Activated CD4-positive, alpha-beta T cell treated with anti-CD3 and anti-CD28 coated beads, Interleukin-2, amount 10 ng/mL, durations not matched to agents 24 days and 14 days (primary cell): ENCODE results near the gene CTXND1. TPM values are rescaled to one million over a fixed set of nuclear protein-coding genes. Genes with fewer than 3 reads are reported as not detected.
"Not testable (repeated sequence)": the region's sequence is repeated elsewhere in the genome, so short reads cannot be mapped to it uniquely, and the experiment has no call there.

Source experiments
- DNase-seq: peaks from one replicate; pipeline ENCODE4 v3.0.0; 2022
- H3K27ac Mint-ChIP-seq: one replicate; pipeline ENCODE4 v1.8.0; 2022; ENCODE audit warnings: mild to moderate bottlenecking, mixed read lengths
- H3K27me3 Mint-ChIP-seq: one replicate; pipeline ENCODE4 v1.8.0; 2022; ENCODE audit warnings: mixed read lengths
- H3K36me3 Mint-ChIP-seq: one replicate; pipeline ENCODE4 v1.8.0; 2022; ENCODE audit warnings: low read depth, mild to moderate bottlenecking, mixed read lengths
- H3K4me1 Mint-ChIP-seq: one replicate; pipeline ENCODE4 v1.8.0; 2021; ENCODE audit warnings: mixed read lengths
- H3K4me3 Mint-ChIP-seq: one replicate; pipeline ENCODE4 v1.8.0; 2022; ENCODE audit warnings: mild to moderate bottlenecking, moderate library complexity, mixed read lengths
- H3K9me3 Mint-ChIP-seq: one replicate; pipeline ENCODE4 v1.8.0; 2021; ENCODE audit warnings: mixed read lengths
- intact Hi-C: fragments of 100-400 bp; cut with micrococcal nuclease; formaldehyde crosslinking; loops from one replicate; pipeline ENCODE4 v1.15.1; 2023
- total RNA-seq: library from RNA; stranded (reverse); gene quantifications from 2 replicates; pipeline ENCODE4 v1.2.3, GENCODE V29; 2022

CTXND1 gene
- total RNA-seq, result not detected in 2 replicates

DNA sequence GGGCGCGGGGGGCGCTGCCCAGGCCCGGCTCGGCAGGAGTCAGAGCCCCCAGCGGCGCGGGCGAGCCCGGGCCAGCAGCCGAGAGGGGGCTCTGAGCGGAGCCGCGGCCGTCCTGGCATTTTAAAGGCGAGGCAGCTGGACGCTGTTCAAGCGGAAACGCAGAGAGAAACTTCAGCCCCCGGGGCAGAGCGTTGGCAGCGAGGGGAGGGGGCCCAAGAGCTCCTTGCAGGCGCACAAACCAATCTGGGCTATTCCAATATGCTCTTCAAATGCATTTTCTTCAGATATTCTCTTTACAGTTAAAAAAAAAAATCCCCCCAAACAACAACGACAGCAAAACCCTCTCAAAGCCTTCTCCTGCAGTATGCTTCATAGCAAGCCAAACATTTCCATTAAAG is at the start of gene CTXND1:
Gene CTXND1 (minus strand): TSS at position 93 of the 398 bp plus-strand sequence. CDS start 50,264 bp downstream, outside the sequence.
- H3K36me3 Mint-ChIP-seq, result no peaks in the 10 kb centered on the region
- peaks cover 64% of the 10 kb centered on the region for H3K27me3 Mint-ChIP-seq
- H3K9me3 Mint-ChIP-seq, result no peaks in the 10 kb centered on the region
- DNase-seq, result no peak
- no peaks in the 10 kb centered on the region for H3K4me1 Mint-ChIP-seq
- peak within 1 kb of the TSS; percentile 45 for H3K4me3 Mint-ChIP-seq
- intact Hi-C loops, result no loop called here
- no peak within 1 kb of the TSS for H3K27ac Mint-ChIP-seq

DNA sequence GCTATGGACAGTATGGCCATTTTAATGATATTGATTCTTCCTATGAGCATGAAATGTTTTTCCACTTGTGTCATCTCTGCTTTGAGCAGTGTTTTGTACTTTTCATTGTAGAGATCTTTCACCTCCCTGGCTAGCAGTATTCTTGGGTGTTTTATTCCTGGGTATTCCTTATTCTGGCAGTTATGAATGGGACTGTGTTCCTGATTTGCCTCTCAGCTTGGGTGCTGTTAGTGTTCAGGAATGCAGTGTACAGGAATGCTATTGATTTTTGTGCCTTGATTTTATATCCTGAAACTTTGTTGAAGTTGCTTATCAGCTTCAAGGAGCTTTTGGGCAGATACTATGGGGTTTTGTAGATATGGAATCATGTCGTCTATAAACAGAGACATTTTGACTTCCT is 49.5 kb upstream of the CTXND1 start:
- Mint-ChIP-seq H3K36me3 (no peaks in the 10 kb centered on the region), H3K4me1 (no peaks in the 10 kb centered on the region), H3K4me3 (no peak overlapping the region), H3K27ac (no peak overlapping the region), H3K9me3 (no peaks in the 10 kb centered on the region), H3K27me3 (peaks cover 7% of the 10 kb centered on the region)
- DNase-seq, result peak; percentile 25
- intact Hi-C loops, result no loop called here

- DNase-seq, H3K4me3 Mint-ChIP-seq, H3K27me3 Mint-ChIP-seq, H3K27ac Mint-ChIP-seq, H3K36me3 Mint-ChIP-seq, H3K9me3 Mint-ChIP-seq, H3K4me1 Mint-ChIP-seq, intact Hi-C loops: not testable (repeated sequence)
Observed at GRCh38 chr15:80295777-80296176, 43.8 kb upstream of the CTXND1 start.

DNA sequence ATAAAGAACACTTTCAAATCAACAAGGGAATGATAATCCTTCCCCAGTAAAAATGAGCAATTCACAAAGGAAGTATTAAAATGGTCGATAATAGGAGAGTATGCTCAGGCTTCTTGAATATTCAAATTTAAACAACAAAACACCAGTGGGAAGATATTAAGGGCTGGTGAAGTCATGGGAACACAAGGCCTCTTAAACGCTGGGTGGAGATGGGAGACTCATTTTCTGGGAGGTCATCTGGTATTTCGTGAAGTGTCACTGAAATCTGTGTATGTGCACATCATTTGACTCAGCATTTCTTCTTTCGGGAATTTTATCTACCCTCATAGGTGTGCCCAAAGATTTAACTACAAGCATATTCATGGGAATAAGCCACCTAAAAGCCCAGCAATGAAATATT is 40.1 kb upstream of the CTXND1 start:
- no peaks in the 10 kb centered on the region for H3K4me1 Mint-ChIP-seq
- no peak for DNase-seq
- H3K27ac Mint-ChIP-seq, result no peak overlapping the region
- no peak overlapping the region for H3K4me3 Mint-ChIP-seq
- H3K36me3 Mint-ChIP-seq, result no peaks in the 10 kb centered on the region
- H3K27me3 Mint-ChIP-seq, result peaks cover 13% of the 10 kb centered on the region
- H3K9me3 Mint-ChIP-seq, result no peaks in the 10 kb centered on the region
- intact Hi-C loops, result no loop called here

DNA sequence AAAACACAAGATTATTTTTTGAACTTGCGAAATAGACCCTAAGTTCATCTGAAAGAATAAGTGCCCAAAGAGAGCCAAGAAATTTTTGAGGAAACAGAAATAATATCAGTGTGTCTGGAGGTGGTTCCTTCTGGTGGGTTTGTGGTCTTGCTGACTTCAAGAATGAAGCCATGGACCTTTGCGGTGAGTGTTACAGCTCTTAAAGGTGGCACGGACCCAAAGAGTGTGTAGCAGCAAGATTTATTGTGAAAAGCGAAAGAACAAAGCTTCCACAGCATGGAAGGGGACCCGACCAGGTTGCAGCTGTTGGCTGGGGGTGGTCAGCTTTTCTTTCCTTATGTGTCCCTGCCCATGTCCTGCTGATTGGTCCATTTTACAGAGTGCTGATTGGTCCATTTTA is 38.9 kb upstream of the CTXND1 start:
- H3K36me3 Mint-ChIP-seq, H3K27ac Mint-ChIP-seq, intact Hi-C loops, H3K4me3 Mint-ChIP-seq, DNase-seq, H3K9me3 Mint-ChIP-seq, H3K4me1 Mint-ChIP-seq: not testable (repeated sequence)
- H3K27me3 Mint-ChIP-seq, result peaks cover 13% of the 10 kb centered on the region

DNA sequence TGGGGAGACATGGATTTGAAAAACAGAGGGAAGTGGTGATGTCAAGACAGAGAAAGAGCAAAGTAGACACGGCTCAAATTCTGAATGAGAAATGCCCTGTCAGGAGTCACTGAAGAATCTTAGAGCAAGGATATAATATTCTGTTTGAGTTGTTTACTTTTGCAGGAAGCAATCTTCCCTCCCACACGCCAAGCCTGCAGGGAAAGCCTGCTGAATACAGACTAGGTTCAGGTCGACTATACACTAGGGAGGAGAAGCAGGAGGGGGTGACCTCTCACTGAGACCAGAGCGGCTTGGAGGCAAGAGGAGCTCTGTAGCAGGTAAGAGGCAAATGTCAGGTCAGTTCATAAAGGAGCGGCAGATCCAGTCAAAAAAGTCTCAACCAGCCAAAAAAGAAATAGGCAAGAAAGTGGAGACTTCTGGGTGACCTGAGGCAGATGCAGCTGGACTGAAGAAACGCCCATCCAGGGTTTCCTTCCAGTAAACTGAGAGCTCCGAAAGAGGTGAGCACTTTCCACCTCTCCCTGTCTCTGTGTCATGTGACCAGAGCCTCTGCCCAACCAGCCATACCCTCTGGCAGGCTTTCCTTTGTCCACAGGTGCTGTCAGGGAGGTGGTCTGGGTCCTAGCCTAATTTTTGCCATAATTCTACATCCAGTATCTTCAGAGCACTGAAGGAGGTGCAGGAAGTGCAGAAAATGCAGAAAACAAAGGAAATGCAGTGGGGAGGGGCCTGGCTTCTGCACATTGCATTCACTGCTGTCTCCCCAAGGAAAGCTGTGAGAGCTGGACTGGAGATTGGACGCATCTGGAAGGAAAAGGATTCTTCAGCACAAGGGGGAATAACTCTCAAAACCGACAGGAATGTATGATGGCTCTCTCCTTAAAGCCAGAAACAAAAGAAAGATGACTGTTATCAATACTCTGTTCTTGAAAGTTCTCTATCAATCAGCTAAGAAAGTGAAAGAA is 37.8 kb upstream of the CTXND1 start:
- H3K27ac Mint-ChIP-seq, result no peak overlapping the region
- intact Hi-C loops, result no loop called here
- H3K9me3 Mint-ChIP-seq, result no peaks in the 10 kb centered on the region
- H3K27me3 Mint-ChIP-seq, result peaks cover 13% of the 10 kb centered on the region
- no peaks in the 10 kb centered on the region for H3K4me1 Mint-ChIP-seq
- no peak overlapping the region for H3K4me3 Mint-ChIP-seq
- H3K36me3 Mint-ChIP-seq, result no peaks in the 10 kb centered on the region
- DNase-seq, result no peak

- Mint-ChIP-seq H3K4me3 (no peak overlapping the region), H3K9me3 (no peaks in the 10 kb centered on the region), H3K4me1 (no peaks in the 10 kb centered on the region), H3K27me3 (peaks cover 13% of the 10 kb centered on the region), H3K36me3 (no peaks in the 10 kb centered on the region), H3K27ac (no peak overlapping the region)
- no peak for DNase-seq
- intact Hi-C loops, result no loop called here
Observed at GRCh38 chr15:80288131-80288530, 36.1 kb upstream of the CTXND1 start.

DNA sequence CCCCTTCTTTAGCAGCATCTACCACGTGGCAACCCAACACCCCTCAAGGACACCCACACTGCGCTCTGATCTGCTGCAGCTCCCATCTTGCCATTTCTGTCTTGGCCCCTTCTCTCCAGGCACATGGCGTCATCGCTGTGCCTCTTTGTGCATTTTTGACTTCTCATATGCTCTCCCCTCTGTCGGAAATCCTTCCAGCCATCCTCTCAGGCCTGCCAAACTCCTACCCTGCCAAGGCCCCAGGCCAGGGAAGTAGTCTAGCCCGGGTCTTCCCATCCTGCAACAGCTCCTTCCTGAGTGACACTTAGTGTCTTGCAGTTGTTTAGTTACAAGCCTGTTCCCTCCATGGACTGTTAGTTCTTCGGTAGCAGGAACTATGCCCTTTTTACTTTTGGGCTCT is 34.0 kb upstream of the CTXND1 start:
- H3K4me3 Mint-ChIP-seq, result no peak overlapping the region
- no peaks in the 10 kb centered on the region for H3K9me3 Mint-ChIP-seq
- no peak for DNase-seq
- no peaks in the 10 kb centered on the region for H3K4me1 Mint-ChIP-seq
- H3K27ac Mint-ChIP-seq, result no peak overlapping the region
- no peaks in the 10 kb centered on the region for H3K36me3 Mint-ChIP-seq
- intact Hi-C loops, result no loop called here
- peaks cover 11% of the 10 kb centered on the region for H3K27me3 Mint-ChIP-seq

GRCh38 chr15:80285379-80285778 is 33.4 kb upstream of the CTXND1 start:
- H3K27ac Mint-ChIP-seq, result no peak overlapping the region
- DNase-seq, result no peak
- no peaks in the 10 kb centered on the region for H3K36me3 Mint-ChIP-seq
- intact Hi-C loops, result no loop called here
- no peaks in the 10 kb centered on the region for H3K4me1 Mint-ChIP-seq
- H3K4me3 Mint-ChIP-seq, result no peak overlapping the region
- H3K9me3 Mint-ChIP-seq, result no peaks in the 10 kb centered on the region
- peaks cover 9% of the 10 kb centered on the region for H3K27me3 Mint-ChIP-seq

GRCh38 chr15:80283531-80283930 is 31.5 kb upstream of the CTXND1 start:
- H3K4me3 Mint-ChIP-seq, result no peak overlapping the region
- no peaks in the 10 kb centered on the region for H3K9me3 Mint-ChIP-seq
- H3K27ac Mint-ChIP-seq, result no peak overlapping the region
- no peak for DNase-seq
- no peaks in the 10 kb centered on the region for H3K4me1 Mint-ChIP-seq
- H3K27me3 Mint-ChIP-seq, result peaks cover 3% of the 10 kb centered on the region
- no peaks in the 10 kb centered on the region for H3K36me3 Mint-ChIP-seq
- intact Hi-C loops, result no loop called here

GRCh38 chr15:80277147-80277546 is 25.1 kb upstream of the CTXND1 start:
- intact Hi-C loops, result no loop called here
- no peak overlapping the region for H3K27ac Mint-ChIP-seq
- no peaks in the 10 kb centered on the region for H3K4me1 Mint-ChIP-seq
- no peak for DNase-seq
- no peaks in the 10 kb centered on the region for H3K27me3 Mint-ChIP-seq
- no peaks in the 10 kb centered on the region for H3K36me3 Mint-ChIP-seq
- no peak overlapping the region for H3K4me3 Mint-ChIP-seq
- H3K9me3 Mint-ChIP-seq, result no peaks in the 10 kb centered on the region

DNA sequence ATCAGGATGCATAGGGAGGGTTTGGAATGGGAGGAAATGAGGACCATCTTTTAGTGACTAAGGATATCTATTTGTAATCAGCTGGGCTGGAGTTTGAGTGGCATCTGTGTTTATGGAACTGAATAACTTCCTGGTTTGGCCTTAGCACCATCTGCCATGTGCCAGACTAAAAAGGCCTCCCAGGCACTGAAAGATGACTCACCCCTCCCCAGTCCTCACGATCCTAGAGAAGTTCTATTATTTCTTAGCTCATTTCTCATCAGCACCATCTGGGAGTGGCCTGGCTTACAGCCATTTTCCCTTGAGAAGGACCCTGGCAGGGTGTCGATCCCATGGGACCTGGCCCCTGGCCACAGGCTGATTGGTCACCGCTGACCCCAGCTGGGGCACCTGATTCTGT is 23.9 kb upstream of the CTXND1 start:
- intact Hi-C loops, result no loop called here
- no peaks in the 10 kb centered on the region for H3K4me1 Mint-ChIP-seq
- H3K4me3 Mint-ChIP-seq, result no peak overlapping the region
- no peaks in the 10 kb centered on the region for H3K9me3 Mint-ChIP-seq
- no peak for DNase-seq
- H3K27ac Mint-ChIP-seq, result no peak overlapping the region
- peaks cover 2% of the 10 kb centered on the region for H3K27me3 Mint-ChIP-seq
- no peaks in the 10 kb centered on the region for H3K36me3 Mint-ChIP-seq

DNA sequence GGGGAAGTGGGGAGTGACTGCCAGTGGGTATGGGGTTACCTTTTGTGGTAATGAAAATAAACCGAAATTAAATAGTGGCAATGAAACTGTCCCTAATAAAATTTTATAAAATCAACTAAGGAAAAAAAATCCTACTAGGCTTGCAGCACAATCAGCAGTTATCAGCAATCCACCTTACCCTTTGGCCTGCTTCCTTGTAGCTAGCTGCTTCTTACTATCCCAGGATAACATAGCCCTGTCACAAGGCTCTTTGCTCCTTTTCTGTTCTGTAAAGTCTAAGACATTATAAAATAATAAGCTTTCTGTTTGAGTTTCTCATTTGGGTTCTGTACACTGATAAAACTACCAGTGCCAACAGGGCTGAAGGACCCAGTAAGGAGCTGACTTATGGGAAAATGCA is 23.0 kb upstream of the CTXND1 start:
- Mint-ChIP-seq H3K27ac (no peak overlapping the region), H3K27me3 (peaks cover 2% of the 10 kb centered on the region), H3K4me1 (no peaks in the 10 kb centered on the region), H3K36me3 (no peaks in the 10 kb centered on the region), H3K9me3 (no peaks in the 10 kb centered on the region), H3K4me3 (no peak overlapping the region)
- no peak for DNase-seq
- intact Hi-C loops, result no loop called here

DNA sequence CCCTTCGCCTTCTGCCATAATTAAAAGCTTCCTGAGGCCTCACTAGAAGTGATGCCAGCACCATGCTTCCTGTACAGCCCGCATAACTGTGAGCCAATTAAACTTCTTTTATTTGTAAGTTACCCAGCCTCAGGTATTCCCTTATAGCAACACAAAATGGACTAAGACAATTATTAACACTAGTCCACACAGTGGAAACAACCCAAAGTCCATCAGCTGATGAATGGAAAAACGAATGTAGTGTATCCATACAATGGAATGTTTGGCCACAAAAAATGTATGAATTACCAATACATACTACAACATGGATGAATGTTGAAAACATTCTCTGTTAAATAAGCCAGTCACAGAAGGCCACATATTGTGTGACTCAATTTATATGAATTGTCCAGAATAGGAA is 22.5 kb upstream of the CTXND1 start:
- Mint-ChIP-seq H3K27me3 (peaks cover 2% of the 10 kb centered on the region), H3K36me3 (no peaks in the 10 kb centered on the region), H3K4me1 (no peaks in the 10 kb centered on the region), H3K27ac (no peak overlapping the region), H3K9me3 (no peaks in the 10 kb centered on the region), H3K4me3 (no peak overlapping the region)
- no peak for DNase-seq
- intact Hi-C loops, result no loop called here

DNA sequence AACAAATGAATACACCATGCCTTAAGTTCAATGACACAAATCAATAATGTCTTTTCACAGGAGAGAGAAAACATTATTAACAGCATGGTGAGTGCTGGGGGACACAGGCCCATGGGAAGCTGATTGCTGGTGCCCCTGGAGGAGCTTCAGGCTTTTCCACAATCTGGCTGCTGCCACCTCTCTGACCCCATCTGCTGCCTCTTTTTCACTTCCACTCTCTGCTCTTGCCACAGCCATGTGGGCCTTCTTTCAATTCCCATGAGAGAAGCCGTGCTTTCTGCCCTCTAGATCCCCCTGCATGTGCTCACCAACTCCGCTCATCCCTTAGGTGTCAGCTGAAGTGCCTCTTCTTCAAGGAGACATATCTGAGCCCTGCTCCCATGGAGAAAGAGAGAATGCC is 21.0 kb upstream of the CTXND1 start:
- Mint-ChIP-seq H3K9me3 (no peaks in the 10 kb centered on the region), H3K27ac (no peak overlapping the region), H3K4me3 (no peak overlapping the region), H3K27me3 (peaks cover 5% of the 10 kb centered on the region), H3K4me1 (no peaks in the 10 kb centered on the region), H3K36me3 (no peaks in the 10 kb centered on the region)
- no peak for DNase-seq
- intact Hi-C loops, result no loop called here
